NCI-H1092 treated with DMSO at 0.1 percent for 48 hours (cell line): Measurements from ENCODE around the gene ALDH1L1.

Experiments used
- DNase-seq: peaks from one replicate; lab custom pipeline; 2025; lab: John Stamatoyannopoulos, UW

Gene ALDH1L1

DNA sequence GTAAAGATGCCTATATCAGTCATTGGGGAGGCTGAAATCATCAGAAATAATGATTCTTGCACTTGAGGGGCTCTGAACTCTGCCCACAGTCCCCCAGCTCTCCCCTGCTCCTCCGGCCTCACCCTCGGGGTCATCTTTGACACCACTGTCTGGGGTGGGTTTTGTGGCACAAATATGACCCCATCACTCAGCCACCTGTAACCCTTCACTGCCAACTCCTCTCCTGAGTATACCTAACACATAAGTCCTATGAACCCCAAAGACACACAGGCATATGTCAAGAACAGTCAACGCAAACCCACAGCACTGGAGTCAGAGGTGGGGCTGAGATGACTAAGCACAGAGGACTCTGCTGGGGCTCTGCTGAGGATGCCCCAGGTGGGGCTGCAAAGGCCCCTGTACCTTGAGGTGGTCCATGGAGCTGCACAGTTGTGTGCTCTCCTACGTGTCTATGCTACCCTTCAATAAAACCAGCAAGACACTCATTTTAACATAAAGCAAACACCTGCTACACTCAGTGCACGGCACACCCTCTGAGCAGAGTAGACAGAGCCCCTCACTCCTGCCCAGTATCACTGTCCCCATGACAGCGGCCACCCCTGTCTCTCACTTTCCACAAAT, 126.3 kb downstream of the ALDH1L1 start:
- no peak for DNase-seq
